NCI-H524 treated with DMSO at 0.1 percent for 48 hours (cell line): ENCODE results near the gene ARHGEF17.
A peak's percentile ranks its signal among the peaks of the same experiment; 100 is the strongest.

ENCODE experiments used
- DNase-seq: peaks from one replicate; lab custom pipeline; 2025; lab: John Stamatoyannopoulos, UW

Gene ARHGEF17

GRCh38 chr11:73293356-73293936, 14.6 kb upstream of the ARHGEF17 start:
- DNase-seq, result no peak

- DNase-seq, result no peak
Observed at GRCh38 chr11:73294604-73295003, 13.5 kb upstream of the ARHGEF17 start.

GRCh38 chr11:73295241-73295995, 12.7 kb upstream of the ARHGEF17 start:
- DNase-seq, result no peak

GRCh38 chr11:73295996-73296318, 12.1 kb upstream of the ARHGEF17 start:
- no peak for DNase-seq

- DNase-seq, result no peak
Observed at GRCh38 chr11:73296501-73297230, 11.4 kb upstream of the ARHGEF17 start.

- no peak for DNase-seq
Observed at GRCh38 chr11:73297231-73297590, 10.9 kb upstream of the ARHGEF17 start.

- no peak for DNase-seq
Observed at GRCh38 chr11:73297702-73298101, 10.4 kb upstream of the ARHGEF17 start.

GRCh38 chr11:73298233-73298632, 9.8 kb upstream of the ARHGEF17 start:
- DNase-seq, result peak; percentile 58

- DNase-seq, result no peak
Observed at GRCh38 chr11:73299751-73300150, 8.3 kb upstream of the ARHGEF17 start.

- DNase-seq, result no peak
Observed at GRCh38 chr11:73306069-73306841, 1.8 kb upstream of the ARHGEF17 start.

- DNase-seq, result no peak
Observed at GRCh38 chr11:73306977-73307322, 1.1 kb upstream of the ARHGEF17 start.

GRCh38 chr11:73307323-73308002, 613 bp upstream of the ARHGEF17 start:
- DNase-seq, result peak; percentile 89

GRCh38 chr11:73308961-73309919, 1.2 kb downstream of the ARHGEF17 start:
- DNase-seq, result no peak

- no peak for DNase-seq
Observed at GRCh38 chr11:73310076-73310475, 2.0 kb downstream of the ARHGEF17 start.

- no peak for DNase-seq
Observed at GRCh38 chr11:73310661-73311393, 2.8 kb downstream of the ARHGEF17 start.

- DNase-seq, result no peak
Observed at GRCh38 chr11:73311394-73311869, 3.4 kb downstream of the ARHGEF17 start.

GRCh38 chr11:73312036-73312435, 4.0 kb downstream of the ARHGEF17 start:
- no peak for DNase-seq

- no peak for DNase-seq
Observed at GRCh38 chr11:73312851-73313327, 4.8 kb downstream of the ARHGEF17 start.

GRCh38 chr11:73313652-73314051, 5.6 kb downstream of the ARHGEF17 start:
- no peak for DNase-seq
